ENCODE measurements around the gene TAB2.
"Not testable (repeated sequence)": the region's sequence is repeated elsewhere in the genome, so short reads cannot be mapped to it uniquely, and the experiment has no call there.

Gene TAB2

GRCh38 chr6:149446791-149447376 lies 129.4 kb downstream of the TAB2 start:
- no peak for DNase-seq

DNA sequence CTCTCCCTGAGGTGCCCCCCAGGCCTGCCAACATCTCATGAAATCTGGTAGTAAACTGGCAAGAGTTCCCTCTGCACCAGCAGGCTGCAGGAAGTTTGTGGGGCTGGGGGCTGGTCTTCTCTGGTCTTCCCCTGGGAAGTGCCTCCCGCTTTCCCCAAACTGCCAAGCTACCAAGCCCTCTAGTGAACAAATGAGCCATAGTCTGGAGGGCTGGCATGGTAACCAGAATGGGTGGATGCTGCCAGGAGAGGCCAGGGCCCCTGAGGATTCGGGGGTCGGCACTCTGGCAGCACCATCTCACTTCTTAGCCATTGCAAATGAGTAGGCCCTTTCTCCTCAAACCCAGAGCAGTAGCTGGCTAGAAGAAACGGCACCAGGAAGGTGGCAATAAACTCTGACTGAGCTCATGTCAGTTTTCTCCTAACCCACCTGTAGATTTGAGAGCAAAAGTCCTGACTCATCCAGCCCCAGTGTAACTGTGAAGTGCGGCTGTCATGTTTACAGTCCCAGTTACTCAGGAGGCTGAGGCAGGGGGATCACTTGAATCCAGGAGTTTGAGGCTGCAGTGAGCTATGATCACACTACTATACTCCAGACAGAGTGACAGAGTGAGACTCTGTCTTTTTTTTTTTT lies 131.4 kb downstream of the TAB2 start:
- DNase-seq: no peak

- DNase-seq: no peak
Measured at GRCh38 chr6:149449831-149450678, 132.5 kb downstream of the TAB2 start.

DNA sequence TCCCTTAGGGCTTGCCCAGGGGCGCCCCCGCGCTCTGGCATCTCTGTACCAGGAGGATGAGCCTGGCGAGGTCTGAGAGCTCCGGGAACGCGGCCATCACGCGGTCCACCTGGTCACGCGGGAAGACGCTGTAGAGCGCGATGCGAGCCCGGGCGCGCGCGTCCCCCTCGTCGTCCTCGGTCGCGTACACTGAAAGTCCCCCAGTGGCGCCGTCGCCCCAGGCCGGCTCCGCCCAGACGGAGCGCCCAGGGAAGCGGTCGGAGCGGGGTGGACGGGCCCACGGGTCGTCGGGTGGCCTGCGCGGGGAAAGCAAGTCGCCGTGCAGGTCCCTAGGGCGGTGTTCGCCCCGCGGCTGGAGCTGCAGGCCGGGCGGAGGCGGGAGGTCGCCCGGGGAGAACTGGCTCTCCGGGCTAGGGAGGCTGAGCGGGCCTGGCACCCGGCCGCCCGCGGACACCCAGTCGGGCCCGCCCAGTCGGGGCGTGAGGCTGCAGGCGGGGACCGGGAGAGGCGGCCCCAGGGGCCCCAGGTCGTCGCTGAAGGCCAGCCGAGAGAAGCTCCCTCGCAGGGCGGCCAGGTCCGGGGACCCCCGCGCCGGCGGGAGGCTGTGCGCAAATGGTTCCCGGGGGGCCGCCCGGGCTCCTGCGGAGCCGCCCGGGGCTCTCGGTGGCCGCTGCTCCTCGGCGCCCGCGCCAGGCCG lies 133.3 kb downstream of the TAB2 start:
- no peak for DNase-seq

DNA sequence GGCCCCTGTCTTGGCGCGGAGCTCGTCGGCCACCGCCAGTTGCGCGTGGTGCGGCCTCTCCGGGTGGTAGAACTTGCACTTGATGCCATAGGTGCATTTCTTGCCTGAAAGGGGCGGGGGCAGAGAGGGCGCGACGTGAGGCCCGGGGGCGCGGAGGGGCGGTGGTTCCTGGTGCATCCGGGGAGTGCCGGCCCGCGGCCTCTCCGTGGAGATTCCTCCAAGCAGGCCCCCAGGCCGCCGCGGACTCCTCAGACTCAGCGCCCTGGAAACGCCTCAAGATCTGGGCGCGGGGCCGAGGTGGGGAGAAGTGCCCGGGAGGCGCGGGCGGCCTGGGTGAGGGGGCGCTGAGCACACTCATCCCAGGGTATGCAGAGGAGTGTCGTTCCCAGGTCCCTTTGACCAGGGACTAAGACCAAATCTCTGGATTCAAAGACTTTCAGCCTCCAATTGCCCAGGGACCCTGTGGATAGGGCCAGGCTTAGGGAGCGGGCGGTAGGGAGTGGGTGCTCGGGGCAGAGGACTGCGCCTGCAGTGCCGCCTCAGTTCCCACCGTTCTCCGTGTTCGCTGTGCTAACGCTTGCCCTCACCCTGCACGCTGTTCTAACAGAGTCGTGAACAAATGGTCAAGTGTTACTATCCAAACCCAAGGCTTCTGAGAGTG lies 134.0 kb downstream of the TAB2 start:
- no peak for DNase-seq

DNA sequence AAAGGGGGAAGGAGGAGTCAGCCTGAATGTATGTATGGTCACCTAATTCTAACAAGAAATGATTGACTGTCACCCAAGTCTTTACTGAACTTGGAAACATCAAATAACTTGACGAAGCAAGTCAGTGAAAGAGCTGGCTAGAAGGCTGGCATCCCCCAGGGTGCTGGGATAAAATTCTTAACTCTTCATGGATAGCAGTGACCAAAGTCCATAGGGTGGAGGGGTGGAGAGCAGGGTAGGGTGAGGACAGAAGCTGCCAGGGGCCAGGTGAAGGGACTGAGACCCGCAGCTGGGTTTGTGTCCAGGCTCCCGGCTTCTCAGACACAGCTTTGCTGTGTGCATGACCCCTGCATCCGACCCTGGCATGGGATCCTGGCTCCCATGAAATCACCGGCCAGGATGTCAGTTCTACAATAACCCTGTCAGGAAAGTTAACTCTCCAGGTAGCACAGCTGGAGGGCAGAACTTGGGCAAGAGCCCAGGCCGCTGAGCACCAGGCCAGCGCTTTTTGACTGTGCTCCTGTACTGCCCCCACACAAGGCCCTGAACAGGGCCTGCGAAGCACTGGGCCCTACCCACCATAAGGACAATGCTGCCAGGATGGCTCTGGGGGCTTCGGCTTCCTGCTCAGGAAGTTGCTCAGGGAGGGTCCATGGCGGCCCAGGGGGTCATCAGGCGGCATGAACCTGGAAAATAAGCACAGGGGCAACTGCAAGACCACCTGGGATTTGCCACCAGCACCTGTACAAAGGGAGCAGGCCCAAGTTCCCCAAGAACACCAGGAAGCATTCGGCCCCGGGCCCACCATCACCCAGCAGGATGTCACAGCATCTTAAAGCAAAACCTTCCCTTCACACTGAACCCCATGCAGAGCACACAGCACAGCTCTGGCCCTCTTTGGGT lies 134.8 kb downstream of the TAB2 start:
- DNase-seq: no peak

- DNase-seq: no peak
Measured at GRCh38 chr6:149453597-149454345, 136.3 kb downstream of the TAB2 start.

DNA sequence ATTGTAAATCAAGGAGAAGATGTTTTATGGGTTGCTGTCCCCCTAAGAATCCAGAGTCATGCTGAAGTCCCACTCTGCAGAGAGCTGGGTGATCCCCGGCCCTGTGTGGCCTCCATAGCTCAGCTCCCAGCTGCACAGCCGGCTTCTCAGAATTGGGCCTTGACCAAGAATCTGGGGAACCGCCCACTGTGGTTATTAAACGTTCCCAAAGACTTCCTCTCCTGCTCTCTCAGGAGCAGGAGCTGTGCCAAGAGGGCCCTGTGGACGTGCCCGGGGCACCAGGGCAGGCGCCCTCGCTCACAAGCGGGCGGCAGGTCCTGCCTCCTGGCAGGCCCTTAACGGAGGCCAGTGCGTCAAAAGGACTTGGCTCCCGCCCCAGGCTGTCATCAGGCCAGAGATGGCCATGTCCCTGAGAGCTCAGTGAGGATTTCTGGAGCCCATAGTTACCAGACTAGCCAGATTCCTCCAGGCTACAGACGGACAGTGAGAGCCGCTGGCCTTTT lies 136.9 kb downstream of the TAB2 start:
- no peak for DNase-seq

DNA sequence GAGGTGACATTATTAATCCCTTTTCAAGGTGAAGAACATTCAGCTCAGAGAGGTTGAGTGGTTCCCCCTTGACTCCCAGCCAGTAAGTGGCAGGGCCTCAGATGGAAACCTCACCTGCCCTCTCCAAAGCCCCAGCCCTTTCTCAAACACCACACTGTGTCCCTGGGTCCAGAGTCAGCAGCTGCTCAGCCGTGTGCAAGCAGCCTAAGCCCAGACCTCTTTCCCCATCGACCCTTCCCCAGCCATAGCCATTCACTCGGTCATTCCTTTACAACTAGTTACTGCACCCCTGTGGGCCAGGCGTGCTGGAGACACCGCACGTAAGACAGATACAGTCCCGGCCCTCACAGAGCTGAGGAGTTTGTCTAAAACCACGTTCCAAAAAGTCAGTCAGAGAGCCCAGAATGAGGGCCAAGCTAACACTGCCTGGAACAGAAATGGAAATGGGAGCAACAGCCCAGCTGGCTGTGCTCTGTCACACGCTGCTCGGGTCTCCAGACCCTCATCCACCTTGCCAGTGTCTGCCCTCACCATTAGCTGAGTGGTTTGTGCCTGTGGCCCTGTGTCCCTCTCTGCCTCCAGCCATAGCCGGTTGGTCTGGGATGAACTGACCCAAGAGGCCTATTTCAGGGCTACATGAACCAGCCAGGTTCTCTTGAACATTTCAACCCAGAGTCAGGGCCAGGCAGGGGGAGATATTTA lies 137.7 kb downstream of the TAB2 start:
- no peak for DNase-seq

DNA sequence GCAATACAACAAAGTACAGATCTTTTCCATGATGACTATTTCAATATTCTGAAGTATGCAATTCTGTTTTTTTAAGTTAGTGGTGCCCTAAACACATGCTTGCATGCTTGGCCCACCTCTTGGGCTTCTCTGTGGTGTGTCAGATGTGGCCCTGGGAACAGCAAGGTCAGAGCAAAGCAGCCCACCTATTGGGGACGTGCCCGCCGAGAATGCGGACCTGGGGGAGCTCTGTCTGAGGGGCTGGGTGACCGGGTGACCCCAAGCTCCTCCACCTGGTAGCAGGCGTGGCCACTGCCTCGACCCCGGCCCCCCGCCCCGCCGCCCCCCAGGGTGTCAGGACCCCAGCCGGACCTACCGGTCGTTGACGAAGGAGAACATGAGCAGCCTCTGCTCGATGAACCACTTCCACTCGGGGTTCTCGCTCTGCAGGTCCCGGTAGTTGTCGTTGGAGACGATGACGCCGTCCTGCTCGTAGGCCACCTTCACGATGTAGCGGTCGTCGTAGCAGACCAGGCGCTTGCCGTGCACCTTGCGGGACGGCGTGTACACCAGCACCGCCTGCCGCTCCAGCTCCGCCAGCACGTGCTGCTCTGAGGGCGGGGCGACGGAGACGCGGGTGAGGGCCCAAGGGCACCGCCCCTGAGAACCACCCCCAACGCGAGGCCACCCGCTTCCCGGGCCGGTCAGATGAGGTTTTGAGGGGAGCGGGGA lies 139.0 kb downstream of the TAB2 start:
- no peak for DNase-seq

DNA sequence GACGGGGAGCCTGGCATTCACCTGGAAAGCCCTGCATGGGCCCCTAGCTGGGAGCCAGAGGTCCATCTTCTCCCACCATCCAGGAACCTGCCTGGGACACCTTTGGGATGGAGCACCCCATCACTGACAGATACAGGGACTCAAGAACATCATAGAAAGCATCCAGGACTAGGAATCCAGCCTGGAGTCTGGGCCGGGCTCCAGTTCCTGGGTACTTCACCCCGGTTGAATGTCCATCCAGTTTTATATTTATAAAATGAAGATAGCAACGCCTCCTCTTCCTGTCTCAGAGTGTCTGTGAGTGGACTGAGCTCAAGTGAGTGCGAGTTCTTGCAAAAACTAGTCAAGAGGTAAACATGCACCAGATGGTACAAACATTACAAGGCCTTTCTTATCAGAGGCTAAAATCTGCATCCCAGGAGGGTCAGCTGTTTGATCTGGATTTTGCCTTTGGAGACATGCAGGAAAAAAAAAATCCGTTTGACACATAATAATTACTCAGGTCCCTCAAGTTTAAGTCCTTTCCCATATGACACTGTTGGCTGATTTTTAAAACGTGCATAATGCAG lies 139.9 kb downstream of the TAB2 start:
- DNase-seq: no peak

DNA sequence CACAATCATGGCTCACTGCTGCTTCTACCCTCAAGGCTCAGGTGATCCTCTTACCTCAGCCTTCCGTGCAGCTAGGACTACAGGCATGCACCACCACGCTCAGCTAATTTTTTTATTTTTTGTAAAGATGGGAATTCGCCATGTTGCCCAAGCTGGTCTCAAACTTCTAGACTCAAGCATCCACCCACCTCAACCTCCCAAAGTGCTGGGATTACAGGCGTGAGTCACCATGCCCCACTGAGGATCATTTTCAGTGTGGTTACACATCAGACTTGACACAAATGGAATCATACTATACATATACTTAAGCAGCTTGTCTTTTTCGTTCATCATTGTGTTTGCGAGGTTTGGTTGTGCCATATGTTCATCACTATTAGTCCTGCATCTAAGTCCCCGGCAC lies 140.7 kb downstream of the TAB2 start:
- no peak for DNase-seq

- no peak for DNase-seq
Measured at GRCh38 chr6:149458806-149459205, 141.3 kb downstream of the TAB2 start.

GRCh38 chr6:149459761-149460160 lies 142.2 kb downstream of the TAB2 start:
- no peak for DNase-seq

DNA sequence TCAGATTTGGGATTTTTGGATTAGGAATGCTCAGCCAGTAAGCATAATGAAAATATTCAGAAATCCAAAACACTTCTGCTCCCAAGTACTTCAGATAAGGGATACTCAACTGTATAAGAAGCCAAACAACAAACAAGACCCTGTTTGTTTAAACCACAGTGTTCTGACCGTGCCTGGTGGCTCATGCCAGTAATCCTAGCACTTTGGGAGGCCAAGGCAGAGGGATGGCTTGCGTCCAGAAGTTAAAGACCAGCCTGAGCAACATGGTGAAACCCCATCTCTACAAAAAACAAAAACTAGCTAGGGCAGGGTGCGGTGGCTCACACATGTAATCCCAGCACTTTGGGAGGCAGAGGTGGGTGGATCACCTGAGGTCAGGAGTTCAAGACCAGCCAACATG lies 142.7 kb downstream of the TAB2 start:
- DNase-seq: not testable (repeated sequence)

Data from stimulated activated CD4-positive, alpha-beta T cell treated with anti-CD3 and anti-CD28 coated beads, Interleukin-4, amount 100 ng/mL, for 4 hours (primary cell).